Left colon (tissue), 2 donors: ENCODE results near the gene EVL. TPM values are rescaled to one million over a fixed set of nuclear protein-coding genes. Genes with fewer than 3 reads are reported as not detected.
A peak's percentile ranks its signal among the peaks of the same experiment; 100 is the strongest.

Source experiments
- ATAC-seq: fragments of 200-7000 bp; cut with Tn5 transposase; one replicate; pipeline ENCODE4 v1.9.1; 2020; ENCODE audit warnings: mild to moderate bottlenecking, moderate library complexity
- DNase-seq, 2 donors: peaks; one replicate each; pipeline ENCODE4 v3.0.0-alpha.2; 2020
- intact Hi-C, 2 donors: fragments of 100-400 bp; cut with DNase I in 1 of 2; cut with micrococcal nuclease in 1 of 2; formaldehyde crosslinking; loops; one replicate each; pipeline versions ENCODE4 v1.11.2 to v1.14.0; 2022; cut with DNase I, micrococcal nuclease
- total RNA-seq, 2 donors: library from RNA; stranded (reverse); fragmentation: NEBNext Ultra II Directional; extraction: Animal tissue kit (Norgen Biotek cat#: 25700); gene quantifications; one replicate each; pipeline ENCODE4 v1.2.1, GENCODE V29; 2021
- donor health status: DM: no; HTN: no; CAD: no.
- donor health status: DM: yes; HTN: yes; CAD: no.

EVL gene
- total RNA-seq, 2 donors from 2014 or later: 9.7 to 25.0 TPM

DNA sequence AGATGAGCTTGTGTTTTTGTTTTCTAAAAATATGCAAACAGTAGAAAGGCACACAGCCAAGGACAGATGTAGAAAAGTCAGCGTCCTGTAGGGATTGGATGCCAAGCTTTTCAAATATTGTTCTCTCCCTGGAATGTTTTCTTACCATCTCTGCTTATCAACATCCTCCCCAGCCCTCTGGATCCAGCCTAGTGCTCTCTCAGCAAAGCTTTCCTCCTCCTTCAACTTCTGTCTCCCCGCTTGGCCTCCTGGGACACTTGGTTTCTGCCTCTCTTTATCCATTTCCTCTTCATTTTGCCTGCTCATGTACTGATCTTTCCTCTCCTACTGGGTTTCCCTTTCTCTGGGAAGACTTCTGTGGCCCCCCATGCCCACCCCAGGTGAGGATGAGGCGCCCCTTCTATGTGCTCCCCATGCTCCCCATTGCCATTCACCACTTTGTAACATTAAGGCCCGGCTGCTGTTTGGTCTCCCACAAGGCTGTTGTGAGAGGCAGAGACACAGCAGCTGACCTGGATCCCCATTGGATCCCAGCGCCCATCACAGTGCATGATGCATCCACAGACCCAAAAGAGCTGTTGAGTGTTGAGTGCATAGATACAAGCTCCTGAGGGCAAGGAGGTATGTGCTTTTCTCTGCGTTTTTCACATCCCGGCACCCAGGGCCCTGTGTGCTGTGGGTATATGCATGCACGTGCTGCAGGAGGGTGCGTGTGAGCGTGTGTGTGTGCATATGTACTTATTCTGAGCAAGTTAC lies 38.2 kb downstream of the EVL start:
- intact Hi-C loops: loop anchor here in 1 of 2 donors (10.0 kb wide), 1 partner anchor 119 kb away; no protein-coding TSS in a partner anchor
- DNase-seq (no peak), ATAC-seq (no peak)

GRCh38 chr14:100104006-100104352 lies 38.8 kb downstream of the EVL start:
- ATAC-seq: no peak
- no peak for DNase-seq
- intact Hi-C loops: loop anchor here in 1 of 2 donors (10.0 kb wide), 1 partner anchor 119 kb away; no protein-coding TSS in a partner anchor

- intact Hi-C loops: loop anchor here (5.0 to 10.0 kb wide), 2 partner anchors 120 to 122 kb away; no protein-coding TSS in a partner anchor
- ATAC-seq: no peak
- DNase-seq: no peak
These were observed 39.5 kb downstream of the EVL start for GRCh38 chr14:100104523-100105300.

- DNase-seq (no peak), ATAC-seq (no peak)
- intact Hi-C loops: loop anchor here (5.0 to 10.0 kb wide), 2 partner anchors 121 to 123 kb away; no protein-coding TSS in a partner anchor
These were observed 40.3 kb downstream of the EVL start for GRCh38 chr14:100105357-100106169.

DNA sequence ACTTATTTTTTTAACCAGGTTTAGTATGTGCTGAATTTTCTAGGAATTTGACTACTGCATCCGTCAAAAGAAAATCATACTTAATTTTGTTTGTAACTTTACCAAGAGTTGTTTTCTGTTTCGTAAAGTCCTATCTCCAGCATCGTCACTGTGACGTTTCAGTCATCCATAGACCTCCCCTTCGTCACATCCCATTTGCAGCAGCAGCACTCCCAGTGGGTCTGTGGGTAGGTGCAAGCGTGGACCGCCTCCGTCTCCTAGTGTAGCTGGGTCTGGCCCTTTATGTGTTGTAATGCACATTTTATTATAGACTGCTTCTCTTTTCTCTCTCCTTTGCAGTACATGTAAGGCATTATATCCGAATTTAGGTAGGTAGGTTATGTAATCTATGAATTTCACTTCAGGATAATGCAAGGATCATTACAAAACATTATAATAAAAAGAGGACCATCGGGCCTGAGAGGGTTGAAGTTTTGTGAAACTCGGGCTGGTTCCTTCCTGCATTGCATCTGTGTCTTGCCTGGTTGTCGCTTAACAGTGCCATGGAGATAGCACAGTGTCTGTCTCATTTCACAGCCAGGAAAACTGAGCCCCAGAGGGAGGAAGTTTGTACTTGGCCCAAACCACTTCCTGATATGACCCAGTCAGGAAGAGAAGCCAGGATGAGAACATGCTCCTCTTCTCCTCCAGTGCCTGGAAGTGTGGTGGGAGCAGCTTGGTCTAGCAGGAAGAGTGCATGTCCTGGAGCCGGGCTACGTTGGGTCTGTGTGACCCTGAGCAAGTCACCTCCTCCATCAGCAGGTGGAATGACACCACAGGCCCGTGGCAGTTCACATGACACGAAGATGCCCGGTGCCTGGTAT lies 41.3 kb downstream of the EVL start:
- no peak for ATAC-seq
- intact Hi-C loops: loop anchor here (5.0 to 10.0 kb wide), 2 partner anchors 122 to 124 kb away; no protein-coding TSS in a partner anchor

DNA sequence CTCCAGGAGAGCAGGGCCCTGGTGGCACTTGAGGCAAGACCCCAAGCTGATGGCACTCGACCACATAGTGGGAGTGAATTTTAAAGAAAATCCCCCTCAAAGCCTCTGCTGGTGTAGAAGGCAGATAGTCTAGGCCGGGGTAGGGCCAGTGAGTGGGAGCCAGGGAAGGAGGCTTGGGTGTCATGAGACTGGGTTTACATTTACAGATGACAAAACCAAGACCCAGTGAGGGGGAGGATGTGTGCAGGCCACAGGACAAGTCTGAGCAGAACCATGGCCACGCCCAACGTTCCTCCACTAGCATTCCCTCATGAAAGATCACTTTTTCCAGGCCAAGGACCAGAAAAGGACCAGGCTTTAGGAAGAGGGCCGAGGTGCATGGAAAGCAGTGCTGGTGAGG lies 42.0 kb downstream of the EVL start:
- ATAC-seq (no peak), DNase-seq (no peak)
- intact Hi-C loops: loop anchor here (5.0 to 10.0 kb wide), 2 partner anchors 122 to 125 kb away; no protein-coding TSS in a partner anchor

More for the DNA sequence above, 41.3 kb downstream of the EVL start:
- no peak for DNase-seq

- intact Hi-C loops: loop anchor here (5.0 to 10.0 kb wide), 2 partner anchors 123 to 126 kb away; no protein-coding TSS in a partner anchor
- peak; percentile 85 for ATAC-seq
- peak; percentile 69 to 90 for DNase-seq
These were observed 43.0 kb downstream of the EVL start for GRCh38 chr14:100108042-100108825.

- no peak for ATAC-seq
- intact Hi-C loops: loop anchor here (5.0 to 10.0 kb wide), 2 partner anchors 124 to 127 kb away; no protein-coding TSS in a partner anchor
- DNase-seq: no peak
These were observed 43.8 kb downstream of the EVL start for GRCh38 chr14:100108840-100109593.

- intact Hi-C loops: loop anchor here (5.0 to 10.0 kb wide), 2 partner anchors 125 to 127 kb away; no protein-coding TSS in a partner anchor
- DNase-seq (no peak), ATAC-seq (no peak)
These were observed 44.4 kb downstream of the EVL start for GRCh38 chr14:100109594-100109955.

DNA sequence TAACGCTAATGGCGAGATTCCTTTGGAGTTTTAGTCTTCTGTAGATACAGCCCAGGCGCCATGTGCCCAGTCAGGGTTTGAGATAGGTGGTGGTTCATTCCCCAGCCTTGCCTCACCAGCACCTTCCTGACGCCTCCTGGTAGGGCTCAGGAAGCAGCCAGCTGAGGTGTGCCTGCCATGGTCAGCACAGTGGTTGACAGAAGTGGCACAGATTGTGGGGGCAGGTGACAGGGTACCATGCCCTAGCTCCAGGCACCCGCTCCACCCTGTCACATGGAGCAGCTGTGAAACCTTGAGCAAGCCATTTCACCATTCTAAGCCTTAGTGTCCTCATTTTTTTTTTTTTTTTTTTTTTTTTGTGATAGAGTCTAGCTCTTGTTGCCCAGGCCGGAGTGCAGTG lies 45.6 kb downstream of the EVL start:
- DNase-seq (no peak), ATAC-seq (no peak)
- intact Hi-C loops: no loop called here

GRCh38 chr14:100111931-100112704 lies 46.9 kb downstream of the EVL start:
- ATAC-seq: no peak
- intact Hi-C loops: no loop called here
- no peak for DNase-seq

DNA sequence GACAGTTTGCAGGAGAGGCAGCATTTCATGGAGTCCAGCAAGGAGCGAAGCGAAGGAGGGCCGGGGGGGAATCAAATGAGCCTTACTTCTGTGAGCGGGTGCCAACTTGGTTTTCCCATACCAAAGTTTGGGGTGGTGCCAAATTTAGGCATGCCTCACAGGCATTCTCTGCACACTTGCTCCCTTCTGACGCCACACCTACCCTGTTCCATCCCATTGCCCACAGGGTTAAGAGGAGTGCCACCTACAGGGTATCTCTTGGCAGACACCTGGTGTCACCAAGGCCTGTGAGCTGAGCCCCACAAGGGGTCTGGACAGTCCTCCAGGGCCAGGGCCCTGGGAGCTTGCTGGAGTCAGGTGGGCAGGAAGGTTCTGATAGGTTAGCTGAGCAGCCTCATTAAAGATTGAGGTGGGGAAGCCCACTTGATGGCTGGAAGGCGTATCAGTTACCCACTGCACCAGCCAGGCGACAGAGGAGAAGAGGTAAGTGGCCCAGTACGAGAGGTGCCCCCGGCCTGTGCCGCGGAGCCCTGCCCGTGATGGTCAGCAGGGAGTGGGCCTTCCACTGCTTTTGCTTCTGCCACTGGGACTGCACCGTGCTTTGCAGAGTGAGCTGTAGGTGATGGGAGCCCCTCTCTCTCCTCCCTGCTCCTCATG lies 49.0 kb downstream of the EVL start:
- intact Hi-C loops: no loop called here
- DNase-seq (no peak), ATAC-seq (no peak)

- intact Hi-C loops: no loop called here
- no peak for DNase-seq
- ATAC-seq: no peak
These were observed 50.0 kb downstream of the EVL start for GRCh38 chr14:100115236-100115635.

- intact Hi-C loops: no loop called here
- DNase-seq (no peak), ATAC-seq (no peak)
These were observed 50.5 kb downstream of the EVL start for GRCh38 chr14:100115726-100116125.

DNA sequence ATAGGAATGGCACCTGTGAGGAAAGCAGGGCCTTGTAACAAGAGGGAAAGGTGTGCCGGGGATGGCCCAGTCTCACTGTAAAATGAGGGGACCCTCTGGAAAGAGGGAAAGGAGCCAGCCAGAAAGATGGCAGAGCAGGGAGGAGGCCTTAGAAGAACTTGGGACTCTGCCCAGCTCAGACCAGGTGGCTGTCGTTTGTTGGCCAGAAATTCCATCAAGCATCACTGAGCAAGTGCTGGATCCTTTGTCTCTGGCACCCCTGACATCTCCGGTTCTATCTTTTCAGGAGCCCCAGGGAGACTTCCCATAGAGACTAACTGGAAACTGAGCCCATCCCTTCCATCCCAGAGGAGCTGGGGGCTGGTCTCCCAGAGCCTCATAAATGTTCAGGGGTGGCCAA lies 50.9 kb downstream of the EVL start:
- no peak for ATAC-seq
- no peak for DNase-seq
- intact Hi-C loops: no loop called here
